ENCODE measurements around the gene NOTCH2.
A peak's percentile ranks its signal among the peaks of the same experiment; 100 is the strongest.
"Not testable (repeated sequence)": the region's sequence is repeated elsewhere in the genome, so short reads cannot be mapped to it uniquely, and the experiment has no call there.

NOTCH2 gene

DNA sequence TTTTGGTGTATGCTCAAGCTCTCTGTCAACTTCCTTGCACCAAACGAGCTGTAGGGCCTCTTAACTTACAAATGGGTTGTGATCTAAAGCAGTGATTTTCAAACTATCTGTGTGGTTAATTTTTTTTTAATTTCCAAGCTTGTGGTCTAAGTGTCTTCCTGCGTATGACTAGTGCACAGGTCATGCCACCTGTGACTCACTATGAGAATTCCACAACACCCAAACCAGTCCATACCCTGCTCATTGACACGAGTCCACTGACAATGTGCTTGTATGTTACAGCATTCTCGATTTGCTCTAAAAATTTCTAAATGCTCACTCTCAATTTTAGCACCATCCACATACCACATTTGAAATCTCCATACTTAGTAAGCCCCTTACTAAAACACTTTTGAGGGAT lies 18.5 kb upstream of the NOTCH2 start:
- not testable (repeated sequence) for H3K4me1 ChIP-seq (ENCODE audit: low read length); H3K4me3 ChIP-seq (ENCODE audit: low read length); H2AFZ ChIP-seq (ENCODE audit: low read depth, low read length); H3K79me2 ChIP-seq (ENCODE audit: low read length); H3K36me3 ChIP-seq (replicated peaks; ENCODE audit: low read depth, low read length); H3K9ac ChIP-seq (ENCODE audit: low read length); H3K27me3 ChIP-seq (ENCODE audit: low read depth, low read length); H3K27ac ChIP-seq (ENCODE audit: low read length); H3K4me2 ChIP-seq (ENCODE audit: low read length); H4K20me1 ChIP-seq (ENCODE audit: insufficient read depth, low read length); H3K9me3 ChIP-seq (ENCODE audit: insufficient read depth, low read length)

DNA sequence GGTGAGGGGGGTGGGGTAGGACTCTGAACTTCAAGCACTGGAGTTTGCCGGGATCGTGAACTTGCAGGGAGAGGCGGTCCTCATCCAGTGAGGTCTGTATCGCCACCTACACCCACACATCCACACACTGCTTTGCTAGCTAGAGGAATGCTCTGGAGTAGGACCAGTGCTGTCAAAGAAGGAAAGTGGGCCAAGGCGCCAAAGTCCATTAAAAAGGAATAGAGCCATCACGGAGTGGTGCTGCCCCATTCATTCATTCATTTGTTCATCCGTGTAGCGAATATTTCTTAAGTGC lies 405 bp upstream of the NOTCH2 start:
- not testable (repeated sequence) for H3K27ac ChIP-seq (ENCODE audit: low read length); H3K79me2 ChIP-seq (ENCODE audit: low read length); H3K4me2 ChIP-seq (ENCODE audit: low read length); H4K20me1 ChIP-seq (ENCODE audit: insufficient read depth, low read length); H3K27me3 ChIP-seq (ENCODE audit: low read depth, low read length); H3K36me3 ChIP-seq (replicated peaks; ENCODE audit: low read depth, low read length); H3K9me3 ChIP-seq (ENCODE audit: insufficient read depth, low read length); H3K4me3 ChIP-seq (ENCODE audit: low read length); H2AFZ ChIP-seq (ENCODE audit: low read depth, low read length); H3K9ac ChIP-seq (ENCODE audit: low read length)
- peaks cover 13% of the 10 kb centered on the region for H3K4me1 ChIP-seq (ENCODE audit: low read length)

DNA sequence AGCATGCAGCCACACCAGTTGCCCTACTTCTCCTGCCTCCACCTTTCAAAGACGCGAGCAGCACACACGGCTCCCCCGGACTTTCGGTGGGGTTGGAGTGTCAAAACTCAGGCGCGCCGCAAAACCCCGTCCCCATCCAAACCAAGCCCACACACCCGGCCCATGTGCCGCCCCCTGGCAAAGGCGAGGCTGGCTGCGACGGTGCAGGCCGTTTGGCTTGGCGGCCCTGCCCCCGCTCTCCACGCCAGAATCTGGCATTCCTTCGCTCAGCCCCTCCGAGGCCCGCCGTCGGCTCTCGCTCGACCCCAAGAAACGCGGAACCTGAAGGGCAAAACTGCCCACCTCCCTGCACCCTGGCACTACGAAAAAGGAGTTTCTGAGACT lies 787 bp downstream of the NOTCH2 start:
- H3K27ac ChIP-seq (ENCODE audit: low read length): not testable (repeated sequence)

DNA sequence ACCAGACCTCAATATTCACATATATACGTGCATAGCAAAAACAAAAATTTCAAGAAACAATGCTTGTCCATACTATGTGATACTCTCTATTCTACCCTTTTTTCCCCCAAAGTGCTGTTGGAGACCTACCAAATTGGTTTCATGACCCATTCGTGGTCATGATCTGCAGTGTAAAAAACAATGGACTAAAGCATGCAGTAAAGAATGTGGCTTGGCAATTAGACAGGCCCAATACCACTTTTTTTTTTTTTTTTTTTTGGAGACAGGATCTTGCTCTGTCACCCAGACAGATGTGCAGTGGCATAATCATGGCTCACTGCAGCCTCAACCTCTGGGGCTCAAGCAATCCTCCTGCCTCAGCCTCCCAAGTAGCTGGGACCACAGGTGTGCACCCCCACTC lies 21.3 kb downstream of the NOTCH2 start:
- not testable (repeated sequence) for H4K20me1 ChIP-seq (ENCODE audit: insufficient read depth, low read length); H3K27me3 ChIP-seq (ENCODE audit: low read depth, low read length); H3K79me2 ChIP-seq (ENCODE audit: low read length); H3K36me3 ChIP-seq (replicated peaks; ENCODE audit: low read depth, low read length); H3K9me3 ChIP-seq (ENCODE audit: insufficient read depth, low read length); H3K4me1 ChIP-seq (ENCODE audit: low read length); H3K4me3 ChIP-seq (ENCODE audit: low read length); H3K9ac ChIP-seq (ENCODE audit: low read length); H2AFZ ChIP-seq (ENCODE audit: low read depth, low read length); H3K27ac ChIP-seq (ENCODE audit: low read length); H3K4me2 ChIP-seq (ENCODE audit: low read length)

More for the DNA sequence above, 787 bp downstream of the NOTCH2 start:
- not testable (repeated sequence) for H3K79me2 ChIP-seq (ENCODE audit: low read length); H3K27me3 ChIP-seq (ENCODE audit: low read depth, low read length); H2AFZ ChIP-seq (ENCODE audit: low read depth, low read length); H3K9me3 ChIP-seq (ENCODE audit: insufficient read depth, low read length); H4K20me1 ChIP-seq (ENCODE audit: insufficient read depth, low read length); H3K36me3 ChIP-seq (replicated peaks; ENCODE audit: low read depth, low read length)
- Histone ChIP-seq H3K4me1 (ENCODE audit: low read length) (peaks cover 15% of the 10 kb centered on the region), H3K9ac (ENCODE audit: low read length) (peak overlapping the region; percentile 59), H3K4me2 (ENCODE audit: low read length) (peak overlapping the region; percentile 52), H3K4me3 (ENCODE audit: low read length) (peak overlapping the region; percentile 69)

DNA sequence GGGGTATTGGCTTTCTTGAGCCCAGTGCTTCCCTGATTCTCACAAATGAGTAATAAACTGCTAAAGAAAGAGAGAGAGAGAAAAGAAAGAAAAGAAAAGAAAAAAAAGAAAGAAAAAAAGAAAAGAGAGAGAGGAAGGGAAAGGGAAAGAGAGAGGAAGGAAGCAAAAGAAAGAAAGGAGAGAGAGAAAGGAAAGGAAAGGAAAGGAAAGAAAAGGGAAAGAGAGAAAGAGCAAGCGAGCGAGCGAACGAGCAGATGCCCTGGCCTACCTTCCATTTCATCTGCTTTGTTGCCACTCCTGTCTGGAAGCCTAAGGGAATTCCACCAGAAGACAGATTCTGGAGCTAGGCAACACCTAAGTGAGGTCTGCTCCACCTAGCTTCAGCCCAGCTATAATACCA lies 27.7 kb downstream of the NOTCH2 start:
- H4K20me1 ChIP-seq (ENCODE audit: insufficient read depth, low read length); H3K4me1 ChIP-seq (ENCODE audit: low read length); H3K9ac ChIP-seq (ENCODE audit: low read length); H2AFZ ChIP-seq (ENCODE audit: low read depth, low read length); H3K36me3 ChIP-seq (replicated peaks; ENCODE audit: low read depth, low read length); H3K27ac ChIP-seq (ENCODE audit: low read length); H3K9me3 ChIP-seq (ENCODE audit: insufficient read depth, low read length); H3K27me3 ChIP-seq (ENCODE audit: low read depth, low read length); H3K4me3 ChIP-seq (ENCODE audit: low read length); H3K4me2 ChIP-seq (ENCODE audit: low read length); H3K79me2 ChIP-seq (ENCODE audit: low read length): not testable (repeated sequence)

DNA sequence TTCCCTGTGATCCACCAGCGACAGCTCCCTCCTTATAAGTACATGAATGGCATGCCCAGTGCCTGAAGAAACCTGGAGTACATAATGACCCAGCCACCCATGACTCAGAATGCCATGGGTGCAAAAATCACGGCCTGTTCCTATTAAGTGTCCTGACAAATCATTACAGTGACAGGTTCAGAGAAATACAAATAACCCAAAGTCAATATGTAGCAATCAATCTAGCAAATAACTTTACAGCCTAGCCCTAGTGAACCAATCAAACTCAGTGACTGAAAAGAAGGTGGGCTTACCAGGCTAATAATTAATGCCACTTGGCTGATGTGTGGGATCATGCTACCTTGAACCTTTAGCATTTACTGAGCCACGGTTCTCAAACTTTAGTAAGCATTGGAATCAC lies 37.2 kb downstream of the NOTCH2 start:
- H3K36me3 ChIP-seq (replicated peaks; ENCODE audit: low read depth, low read length); H3K79me2 ChIP-seq (ENCODE audit: low read length); H3K9me3 ChIP-seq (ENCODE audit: insufficient read depth, low read length); H2AFZ ChIP-seq (ENCODE audit: low read depth, low read length); H4K20me1 ChIP-seq (ENCODE audit: insufficient read depth, low read length); H3K4me3 ChIP-seq (ENCODE audit: low read length); H3K27ac ChIP-seq (ENCODE audit: low read length); H3K4me1 ChIP-seq (ENCODE audit: low read length); H3K4me2 ChIP-seq (ENCODE audit: low read length); H3K9ac ChIP-seq (ENCODE audit: low read length); H3K27me3 ChIP-seq (ENCODE audit: low read depth, low read length): not testable (repeated sequence)

DNA sequence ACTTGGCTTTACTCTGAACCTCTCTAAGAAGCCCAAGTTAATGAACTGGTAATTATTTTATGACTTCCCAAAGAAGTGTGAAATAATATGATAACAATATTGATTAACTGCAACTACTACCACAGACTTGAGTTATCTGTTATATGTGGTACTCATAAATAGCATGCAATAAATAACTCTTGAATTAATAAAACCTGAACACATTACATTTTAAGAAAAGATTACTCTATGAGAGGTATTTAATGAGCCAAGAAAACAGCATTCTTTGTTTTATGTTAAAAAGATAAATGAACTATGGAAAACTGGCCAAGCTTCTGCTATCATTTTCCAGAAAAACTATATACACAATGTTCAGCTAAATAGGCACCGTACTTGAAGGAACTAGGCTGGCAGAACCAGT lies 45.7 kb downstream of the NOTCH2 start:
- H3K36me3 ChIP-seq (replicated peaks; ENCODE audit: low read depth, low read length); H2AFZ ChIP-seq (ENCODE audit: low read depth, low read length); H3K9ac ChIP-seq (ENCODE audit: low read length); H3K27ac ChIP-seq (ENCODE audit: low read length); H3K4me1 ChIP-seq (ENCODE audit: low read length); H3K4me3 ChIP-seq (ENCODE audit: low read length); H3K79me2 ChIP-seq (ENCODE audit: low read length); H4K20me1 ChIP-seq (ENCODE audit: insufficient read depth, low read length); H3K4me2 ChIP-seq (ENCODE audit: low read length); H3K27me3 ChIP-seq (ENCODE audit: low read depth, low read length); H3K9me3 ChIP-seq (ENCODE audit: insufficient read depth, low read length): not testable (repeated sequence)

DNA sequence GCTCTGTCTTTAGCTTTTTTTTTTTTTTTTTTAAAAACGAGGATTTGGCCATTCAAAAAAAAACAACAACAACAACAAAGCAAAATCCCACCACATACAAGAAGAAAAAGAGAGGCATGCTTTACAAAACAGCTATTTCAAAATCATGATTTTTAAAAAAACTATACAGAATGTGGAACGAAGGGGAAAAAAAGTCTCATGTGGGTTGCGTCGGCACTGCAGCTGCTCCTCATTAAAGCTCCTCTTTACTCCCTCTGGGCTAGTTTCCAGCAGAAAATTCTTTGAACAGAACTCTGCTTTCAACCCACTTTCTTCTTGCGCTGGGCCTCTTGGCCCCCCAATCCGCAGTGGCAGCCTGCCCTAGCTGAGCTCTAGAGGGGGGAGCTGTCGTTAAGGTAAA lies 54.5 kb downstream of the NOTCH2 start:
- not testable (repeated sequence) for H3K79me2 ChIP-seq (ENCODE audit: low read length); H3K4me1 ChIP-seq (ENCODE audit: low read length); H3K4me3 ChIP-seq (ENCODE audit: low read length); H3K9me3 ChIP-seq (ENCODE audit: insufficient read depth, low read length); H3K27me3 ChIP-seq (ENCODE audit: low read depth, low read length); H3K36me3 ChIP-seq (replicated peaks; ENCODE audit: low read depth, low read length); H4K20me1 ChIP-seq (ENCODE audit: insufficient read depth, low read length); H3K9ac ChIP-seq (ENCODE audit: low read length); H3K27ac ChIP-seq (ENCODE audit: low read length); H2AFZ ChIP-seq (ENCODE audit: low read depth, low read length); H3K4me2 ChIP-seq (ENCODE audit: low read length)

DNA sequence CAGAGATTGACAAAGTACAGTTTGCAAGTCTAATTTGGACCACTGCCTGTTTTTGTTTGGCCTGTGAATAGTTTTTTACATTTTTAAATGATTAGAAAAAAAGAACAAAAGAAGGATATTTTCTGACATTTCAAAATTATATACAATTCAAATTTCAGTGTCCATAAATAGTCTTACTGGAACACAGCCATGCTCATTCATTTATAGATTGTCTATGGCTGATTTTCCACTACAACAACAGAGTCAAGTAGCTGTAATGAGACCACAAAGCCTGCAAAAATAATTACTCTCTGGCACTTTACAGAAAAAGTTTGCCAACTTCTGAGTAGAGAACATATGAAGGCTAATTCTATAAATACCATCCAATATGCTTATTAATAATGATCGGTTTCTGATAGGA lies 61.1 kb downstream of the NOTCH2 start:
- H3K27me3 ChIP-seq (ENCODE audit: low read depth, low read length); H3K27ac ChIP-seq (ENCODE audit: low read length); H3K4me2 ChIP-seq (ENCODE audit: low read length); H3K9me3 ChIP-seq (ENCODE audit: insufficient read depth, low read length); H3K4me1 ChIP-seq (ENCODE audit: low read length); H3K79me2 ChIP-seq (ENCODE audit: low read length); H3K36me3 ChIP-seq (replicated peaks; ENCODE audit: low read depth, low read length); H3K9ac ChIP-seq (ENCODE audit: low read length); H4K20me1 ChIP-seq (ENCODE audit: insufficient read depth, low read length); H3K4me3 ChIP-seq (ENCODE audit: low read length); H2AFZ ChIP-seq (ENCODE audit: low read depth, low read length): not testable (repeated sequence)

DNA sequence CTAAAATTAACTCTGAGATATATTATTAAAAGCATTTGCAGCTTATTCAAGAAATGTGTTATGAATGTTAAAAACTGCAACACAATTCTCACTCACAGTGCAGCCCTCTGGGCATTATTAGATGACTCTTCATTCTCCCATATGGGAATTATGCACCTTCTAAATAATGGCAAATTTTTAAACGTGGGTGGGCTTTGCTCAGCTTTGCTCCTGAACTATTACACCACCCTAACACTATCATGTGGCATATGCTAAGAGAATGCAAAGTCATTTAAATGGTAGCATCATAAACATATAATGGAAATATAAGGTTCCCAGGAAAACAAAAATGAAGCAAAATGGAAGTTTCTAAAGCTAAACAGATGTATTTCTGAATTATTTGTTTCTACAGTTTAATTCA lies 61.6 kb downstream of the NOTCH2 start:
- H3K4me3 ChIP-seq (ENCODE audit: low read length); H3K79me2 ChIP-seq (ENCODE audit: low read length); H3K4me1 ChIP-seq (ENCODE audit: low read length); H3K9me3 ChIP-seq (ENCODE audit: insufficient read depth, low read length); H4K20me1 ChIP-seq (ENCODE audit: insufficient read depth, low read length); H3K9ac ChIP-seq (ENCODE audit: low read length); H3K36me3 ChIP-seq (replicated peaks; ENCODE audit: low read depth, low read length); H3K27ac ChIP-seq (ENCODE audit: low read length); H2AFZ ChIP-seq (ENCODE audit: low read depth, low read length); H3K27me3 ChIP-seq (ENCODE audit: low read depth, low read length); H3K4me2 ChIP-seq (ENCODE audit: low read length): not testable (repeated sequence)
